PC-3 (cell line): ENCODE results near the gene ULK4.

Experiments
- EZH2phosphoT487 ChIP-seq: fragments of 300-600 bp; sonication (generic); IDR thresholded peaks from 2 replicates; pipeline ENCODE4 v1.6.1; 2018; ENCODE audit warnings: mild to moderate bottlenecking, antibody characterized with exemption, low read length, borderline replicate concordance
- TF ChIP-seq, protein P1 (sequence below): fragments of 300-600 bp; sonication (generic); conservative IDR thresholded peaks from 2 replicates; pipeline ENCODE4 v1.5.1; 2017; ENCODE audit warnings: antibody characterized with exemption, low read depth, mild to moderate bottlenecking, low read length

GRCh38 chr3:41521010-41521655 is 440.8 kb downstream of the ULK4 start:
- TF ChIP-seq, protein P1, sequence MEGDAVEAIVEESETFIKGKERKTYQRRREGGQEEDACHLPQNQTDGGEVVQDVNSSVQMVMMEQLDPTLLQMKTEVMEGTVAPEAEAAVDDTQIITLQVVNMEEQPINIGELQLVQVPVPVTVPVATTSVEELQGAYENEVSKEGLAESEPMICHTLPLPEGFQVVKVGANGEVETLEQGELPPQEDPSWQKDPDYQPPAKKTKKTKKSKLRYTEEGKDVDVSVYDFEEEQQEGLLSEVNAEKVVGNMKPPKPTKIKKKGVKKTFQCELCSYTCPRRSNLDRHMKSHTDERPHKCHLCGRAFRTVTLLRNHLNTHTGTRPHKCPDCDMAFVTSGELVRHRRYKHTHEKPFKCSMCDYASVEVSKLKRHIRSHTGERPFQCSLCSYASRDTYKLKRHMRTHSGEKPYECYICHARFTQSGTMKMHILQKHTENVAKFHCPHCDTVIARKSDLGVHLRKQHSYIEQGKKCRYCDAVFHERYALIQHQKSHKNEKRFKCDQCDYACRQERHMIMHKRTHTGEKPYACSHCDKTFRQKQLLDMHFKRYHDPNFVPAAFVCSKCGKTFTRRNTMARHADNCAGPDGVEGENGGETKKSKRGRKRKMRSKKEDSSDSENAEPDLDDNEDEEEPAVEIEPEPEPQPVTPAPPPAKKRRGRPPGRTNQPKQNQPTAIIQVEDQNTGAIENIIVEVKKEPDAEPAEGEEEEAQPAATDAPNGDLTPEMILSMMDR, result no peak
- no peak for TF ChIP-seq EZH2phosphoT487
